Caco-2 (cell line): ENCODE results near the gene ADD2. TPM values are rescaled to one million over a fixed set of nuclear protein-coding genes. Genes with fewer than 3 reads are reported as not detected.
A peak's percentile ranks its signal among the peaks of the same experiment; 100 is the strongest.
"Not testable (repeated sequence)": the region's sequence is repeated elsewhere in the genome, so short reads cannot be mapped to it uniquely, and the experiment has no call there.

Experiments
- BruUV-seq: library from RNA; stranded (reverse); fragments of 400-500 nt; replicated peaks from 2 replicates; lab custom pipeline; 2021; lab: Mats Ljungman, UMichigan
- CTCF ChIA-PET: fragments of 300-600 bp; sonication (Branson Sonifier 250); formaldehyde crosslinking; loops from one replicate; lab custom pipeline; 2022; ENCODE audit warnings: antibody characterized with exemption; lab: Charles Lee
- POLR2A ChIA-PET: fragments of 300-600 bp; sonication (Branson Sonifier 250); formaldehyde crosslinking; loops from one replicate; lab custom pipeline; 2022; ENCODE audit warnings: antibody characterized with exemption; lab: Charles Lee
- DNase-seq, 2 experiments: peaks; one replicate each; pipeline versions ENCODE4 v3.0.0 to v3.0.0-alpha.2; 2020 to 2022
- H3K27me3 ChIP-seq: replicated peaks from 2 replicates; pipeline ENCODE4 v1.6.0; 2011; ENCODE audit warnings: low read length; ENCODE audit not compliant: control insufficient read depth, insufficient read depth
- H3K36me3 ChIP-seq: 2 replicates; pipeline ENCODE4 v1.5.1; 2011; ENCODE audit warnings: low read length; ENCODE audit not compliant: control insufficient read depth, insufficient read depth
- H3K4me1 ChIP-seq: fragments of 250-450 bp; sonication (Bioruptor Pico); 2 replicates; pipeline ENCODE4 v1.5.1; 2020; ENCODE audit warnings: mild to moderate bottlenecking
- H3K4me3 ChIP-seq: 2 replicates; pipeline ENCODE4 v1.5.1; 2011; ENCODE audit warnings: low read depth, mild to moderate bottlenecking, control low read depth, low read length
- H3K9me3 ChIP-seq: fragments of 250-450 bp; sonication (Bioruptor Pico); 2 replicates; pipeline ENCODE4 v1.5.1; 2020; ENCODE audit warnings: mild to moderate bottlenecking, moderate library complexity
- H3K27ac Mint-ChIP-seq: one replicate; pipeline ENCODE4 v1.8.0; 2022; ENCODE audit warnings: mixed read lengths; ENCODE audit not compliant: unreplicated experiment
- H3K27me3 Mint-ChIP-seq: one replicate; pipeline ENCODE4 v1.8.0; 2022; ENCODE audit warnings: mixed read lengths; ENCODE audit not compliant: insufficient read depth, unreplicated experiment
- H3K36me3 Mint-ChIP-seq: one replicate; pipeline ENCODE4 v1.8.0; 2022; ENCODE audit warnings: mild to moderate bottlenecking, mixed read lengths; ENCODE audit not compliant: insufficient read depth, unreplicated experiment
- H3K4me1 Mint-ChIP-seq: one replicate; pipeline ENCODE4 v1.8.0; 2022; ENCODE audit warnings: low read depth, mixed read lengths; ENCODE audit not compliant: unreplicated experiment
- H3K4me3 Mint-ChIP-seq: one replicate; pipeline ENCODE4 v1.8.0; 2022; ENCODE audit warnings: mild to moderate bottlenecking, moderate library complexity, mixed read lengths; ENCODE audit not compliant: unreplicated experiment
- H3K9me3 Mint-ChIP-seq: one replicate; pipeline ENCODE4 v1.8.0; 2022; ENCODE audit warnings: mixed read lengths; ENCODE audit not compliant: unreplicated experiment
- CTCF ChIP-seq, 2 experiments: fragments of 200-600 bp in 1 of 2; IDR thresholded peaks; 1 replicate in 1 of 2; 2 replicates in 1 of 2; pipeline versions ENCODE4 v1.5.1 to v1.8.0; 2011 to 2022; ENCODE audit warnings: antibody characterized with exemption in 1 of 2, control low read depth in 1 of 2, inconsistent platforms in 1 of 2, low read depth in 1 of 2, low read length in 1 of 2, mild to moderate bottlenecking in 1 of 2, moderate library complexity in 1 of 2; ENCODE audit not compliant: insufficient read depth in 1 of 2, severe bottlenecking in 1 of 2, unreplicated experiment in 1 of 2
- intact Hi-C: fragments of 100-400 bp; cut with micrococcal nuclease; formaldehyde crosslinking; loops from one replicate; pipeline ENCODE4 v1.10.0; 2022; ENCODE audit not compliant: unreplicated experiment
- total RNA-seq: library from RNA; stranded (reverse); gene quantifications from 2 replicates; pipeline ENCODE4 v1.2.3, GENCODE V29; 2022

ADD2 gene
- total RNA-seq, 1 experiment from 2014 or later: not detected

- H3K4me1 Mint-ChIP-seq, BruUV-seq, H3K9me3 ChIP-seq, POLR2A ChIA-PET, H3K4me1 ChIP-seq, H3K9me3 Mint-ChIP-seq, H3K27me3 ChIP-seq, CTCF ChIA-PET, H3K4me3 Mint-ChIP-seq, H3K36me3 Mint-ChIP-seq, H3K4me3 ChIP-seq, H3K36me3 ChIP-seq, H3K27ac Mint-ChIP-seq: not testable (repeated sequence)
- DNase-seq: peak in 1 of 2 experiments; percentile 12
- peak; percentile 16 to 54 for TF ChIP-seq CTCF (IDR thresholded peaks at IDR 0.05; ENCODE audit: insufficient read depth in 1 of 2, low read depth in 1 of 2, low read length in 1 of 2, severe bottlenecking in 1 of 2, unreplicated experiment in 1 of 2)
- peaks cover 15% of the 10 kb centered on the region for H3K27me3 Mint-ChIP-seq
- intact Hi-C loops: loop anchor here (1.0 to 10.0 kb wide), 2 partner anchors 130 to 210 kb away; no protein-coding TSS in a partner anchor
Measured at GRCh38 chr2:70655211-70655610, 112.8 kb downstream of the ADD2 start.

GRCh38 chr2:70651727-70652126 is 116.3 kb downstream of the ADD2 start:
- Mint-ChIP-seq H3K4me1 (no peaks in the 10 kb centered on the region), H3K27me3 (peaks cover 18% of the 10 kb centered on the region), H3K9me3 (peaks cover 10% of the 10 kb centered on the region), H3K4me3 (no peak overlapping the region), H3K36me3 (no peaks in the 10 kb centered on the region), H3K27ac (no peak overlapping the region)
- Histone ChIP-seq H3K4me3 (no peak overlapping the region), H3K9me3 (0 out of 2 replicates have a peak, but pooled peaks cover 2% of the 10 kb centered on the region), H3K4me1 (no peaks in the 10 kb centered on the region), H3K27me3 (no peaks in the 10 kb centered on the region), H3K36me3 (no peaks in the 10 kb centered on the region)
- no peak for DNase-seq
- POLR2A ChIA-PET: no interaction called here
- intact Hi-C loops: loop anchor here (10.0 kb wide), 1 partner anchor 213 kb away; no protein-coding TSS in a partner anchor
- CTCF ChIA-PET: no interaction called here
- no peak for TF ChIP-seq CTCF (IDR thresholded peaks at IDR 0.05; ENCODE audit: insufficient read depth in 1 of 2, low read depth in 1 of 2, low read length in 1 of 2, severe bottlenecking in 1 of 2, unreplicated experiment in 1 of 2)
- BruUV-seq: no TSS peak

GRCh38 chr2:70651014-70651413 is 117.0 kb downstream of the ADD2 start:
- no peak overlapping the region for H3K4me3 ChIP-seq
- H3K9me3 ChIP-seq: 0 out of 2 replicates have a peak, but pooled peaks cover 2% of the 10 kb centered on the region
- peaks cover 10% of the 10 kb centered on the region for H3K9me3 Mint-ChIP-seq
- CTCF ChIA-PET: no interaction called here
- H3K36me3 ChIP-seq: no peaks in the 10 kb centered on the region
- POLR2A ChIA-PET: no interaction called here
- H3K27me3 ChIP-seq: no peaks in the 10 kb centered on the region
- H3K4me3 Mint-ChIP-seq: no peak overlapping the region
- intact Hi-C loops: loop anchor here (10.0 kb wide), 1 partner anchor 214 kb away; no protein-coding TSS in a partner anchor
- peaks cover 13% of the 10 kb centered on the region for H3K27me3 Mint-ChIP-seq
- no peaks in the 10 kb centered on the region for H3K36me3 Mint-ChIP-seq
- H3K4me1 Mint-ChIP-seq: no peaks in the 10 kb centered on the region
- DNase-seq: no peak
- no peaks in the 10 kb centered on the region for H3K4me1 ChIP-seq
- no TSS peak for BruUV-seq
- no peak for TF ChIP-seq CTCF (IDR thresholded peaks at IDR 0.05; ENCODE audit: insufficient read depth in 1 of 2, low read depth in 1 of 2, low read length in 1 of 2, severe bottlenecking in 1 of 2, unreplicated experiment in 1 of 2)
- H3K27ac Mint-ChIP-seq: no peak overlapping the region
